NCI-H2196 treated with DMSO at 0.1 percent for 48 hours (cell line): Measurements from ENCODE around the gene PGP.
"Not testable (repeated sequence)": the region's sequence is repeated elsewhere in the genome, so short reads cannot be mapped to it uniquely, and the experiment has no call there.

ENCODE experiments used
- DNase-seq: peaks from one replicate; lab custom pipeline; 2025; ENCODE audit not compliant: unreplicated experiment; lab: John Stamatoyannopoulos, UW

PGP gene, protein sequence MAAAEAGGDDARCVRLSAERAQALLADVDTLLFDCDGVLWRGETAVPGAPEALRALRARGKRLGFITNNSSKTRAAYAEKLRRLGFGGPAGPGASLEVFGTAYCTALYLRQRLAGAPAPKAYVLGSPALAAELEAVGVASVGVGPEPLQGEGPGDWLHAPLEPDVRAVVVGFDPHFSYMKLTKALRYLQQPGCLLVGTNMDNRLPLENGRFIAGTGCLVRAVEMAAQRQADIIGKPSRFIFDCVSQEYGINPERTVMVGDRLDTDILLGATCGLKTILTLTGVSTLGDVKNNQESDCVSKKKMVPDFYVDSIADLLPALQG

DNA sequence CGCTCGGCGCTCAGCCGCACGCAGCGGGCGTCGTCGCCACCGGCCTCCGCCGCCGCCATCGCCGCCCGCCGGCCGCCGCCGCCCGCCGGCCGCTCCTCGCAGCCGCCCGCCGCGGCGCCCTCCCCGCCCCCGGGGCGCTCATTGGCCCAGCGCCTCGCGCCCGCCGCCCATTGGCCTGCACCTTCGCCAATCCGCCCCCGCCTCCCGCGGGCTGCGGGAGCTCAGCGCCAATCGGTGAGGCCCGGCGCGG is at the start of gene PGP:
Gene PGP, minus strand, starts transcription at position 122 of the 250 bp plus-strand sequence. Its CDS starts 63 bp downstream, at position 59.
- no peak for DNase-seq

DNA sequence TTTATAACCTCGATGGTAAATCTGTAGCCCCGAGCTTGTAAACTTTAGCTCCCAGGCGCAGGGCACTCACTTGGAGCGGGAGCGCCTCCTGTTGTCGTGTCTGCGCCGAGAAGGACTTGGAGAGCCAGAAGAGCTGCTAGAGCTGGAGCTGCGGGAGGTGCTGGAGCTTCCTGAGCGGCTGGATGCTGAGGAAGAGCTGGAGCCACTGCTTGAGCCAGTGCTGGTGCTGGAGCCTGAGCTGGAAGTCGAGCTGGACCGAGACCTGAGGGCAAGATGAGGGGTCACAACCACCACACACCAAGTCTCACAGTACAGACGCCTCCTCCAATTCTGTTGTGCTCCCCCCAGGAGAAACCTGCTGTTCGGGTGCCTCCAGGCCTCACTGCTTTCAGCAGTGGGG is 48.4 kb upstream of the PGP start:
- not testable (repeated sequence) for DNase-seq

DNA sequence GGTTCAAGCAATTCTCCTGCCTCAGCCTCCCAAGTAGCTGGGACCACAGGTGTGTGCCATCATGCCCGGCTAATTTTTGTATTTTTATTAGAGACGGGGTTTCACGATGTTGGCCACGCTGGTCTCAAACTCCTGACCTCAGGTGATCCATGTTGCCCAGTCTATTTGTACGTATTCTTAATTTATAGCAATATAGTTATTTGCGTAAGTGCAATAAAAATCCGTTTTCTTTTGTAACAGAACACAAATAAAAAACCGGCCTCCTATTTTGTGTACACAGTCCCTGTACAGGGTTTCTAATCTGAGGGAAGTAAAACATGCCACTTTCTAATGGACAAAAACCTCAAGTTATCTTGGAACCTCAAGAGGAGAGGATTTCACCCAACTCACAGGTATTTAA is 45.6 kb upstream of the PGP start:
- DNase-seq = no peak

DNA sequence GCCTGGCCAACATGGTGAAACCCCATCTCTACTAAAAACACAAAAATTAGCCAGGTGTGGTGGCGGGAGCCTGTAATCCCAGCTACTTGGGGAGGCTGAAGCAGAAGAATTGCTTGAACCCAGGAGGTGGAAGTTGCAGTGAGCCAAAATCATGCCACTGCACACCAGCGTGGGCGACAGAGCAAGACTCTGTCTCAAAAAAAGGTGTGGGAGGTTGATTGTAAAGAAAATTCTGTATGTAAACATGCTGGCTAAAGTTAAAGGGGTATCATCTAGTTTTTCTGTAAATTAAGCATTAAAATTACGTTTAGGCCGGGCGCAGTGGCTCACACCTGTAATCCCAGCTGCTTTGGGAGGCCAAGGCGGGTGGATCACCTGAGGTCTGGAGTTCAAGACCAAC is 43.9 kb upstream of the PGP start:
- DNase-seq = not testable (repeated sequence)

DNA sequence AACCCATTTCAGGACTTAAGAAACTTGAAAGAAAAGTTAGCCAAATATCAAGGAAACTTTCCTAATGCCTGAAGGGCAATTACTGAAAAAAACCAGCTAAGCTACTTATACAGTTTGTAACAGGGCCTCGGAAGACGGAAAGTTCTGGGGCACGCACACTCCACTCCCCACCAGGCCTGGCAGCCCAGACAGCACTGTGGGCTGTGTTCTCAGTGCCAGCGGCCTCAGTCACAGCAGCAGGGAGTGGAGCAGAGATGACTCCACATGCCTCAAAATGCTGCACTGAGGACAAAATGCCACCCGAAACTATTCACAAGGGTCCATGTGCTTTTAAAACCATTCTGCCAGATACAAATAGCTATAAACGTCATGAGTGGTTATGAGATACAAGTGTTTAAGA is 43.1 kb upstream of the PGP start:
- no peak for DNase-seq

DNA sequence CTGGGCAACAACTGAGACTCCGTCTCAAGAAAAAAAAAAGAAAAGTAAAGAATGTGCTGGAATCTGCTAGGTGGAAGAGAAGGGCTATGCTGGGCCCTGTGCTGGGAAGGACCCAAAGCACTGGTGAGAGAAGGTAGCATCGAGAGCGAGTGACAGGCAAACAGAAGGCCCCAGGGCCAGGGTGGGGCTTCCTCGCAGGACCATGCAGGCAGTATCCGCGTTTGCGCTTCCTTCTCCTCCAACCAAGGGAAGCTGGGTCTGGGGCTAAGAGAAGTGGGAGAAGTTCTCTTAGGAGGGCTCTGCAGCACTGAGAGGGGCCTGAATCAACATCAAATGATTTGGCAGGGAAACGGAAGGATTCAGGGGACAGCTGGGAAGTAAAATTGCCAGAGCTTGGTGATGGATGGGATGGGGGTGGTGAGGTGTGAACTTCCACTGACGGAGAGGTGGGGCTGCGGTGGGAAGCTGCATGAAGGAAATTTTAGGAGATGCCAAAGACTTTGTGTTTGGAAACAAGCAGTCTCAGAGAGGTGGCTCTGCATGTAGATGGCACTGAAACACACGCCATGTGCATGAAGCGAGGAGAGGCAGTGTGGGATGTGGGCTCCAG is 42.0 kb upstream of the PGP start:
- no peak for DNase-seq

DNA sequence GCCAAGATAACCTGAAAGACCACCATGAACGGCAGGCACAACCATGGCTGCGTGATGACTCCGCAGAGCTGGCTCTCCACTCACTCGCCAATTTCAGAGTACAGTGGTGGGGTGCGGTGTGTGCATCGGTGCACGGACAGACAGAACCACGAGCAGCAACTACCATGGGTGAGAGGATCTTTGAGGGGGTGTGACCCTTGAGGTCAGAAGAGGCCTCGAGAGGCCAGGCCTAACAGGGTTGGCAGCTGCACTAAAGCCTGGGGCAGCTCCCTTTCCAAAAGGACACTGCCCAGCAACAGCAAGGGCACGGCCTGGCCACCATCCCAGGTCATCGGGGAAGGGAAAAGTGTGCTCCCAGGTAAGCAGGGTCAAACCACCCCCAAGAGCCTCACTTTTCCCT is 38.7 kb upstream of the PGP start:
- DNase-seq = no peak

DNA sequence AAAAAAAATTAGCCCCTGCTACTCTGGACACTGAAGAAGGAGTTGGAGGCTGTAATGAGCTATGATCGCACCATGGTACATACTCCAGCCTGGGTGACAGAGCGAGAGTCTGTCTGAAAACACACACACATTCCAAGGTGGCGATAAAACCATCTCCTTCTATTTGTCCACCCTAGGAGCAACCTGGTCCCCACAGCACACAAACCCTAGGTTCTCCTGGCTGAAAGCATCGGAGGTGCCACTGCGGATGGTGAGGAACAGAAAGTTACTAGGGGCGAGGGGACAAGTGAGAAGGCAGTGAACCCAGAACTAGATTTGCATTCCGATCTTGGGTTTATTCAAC is 38.1 kb upstream of the PGP start:
- no peak for DNase-seq

DNA sequence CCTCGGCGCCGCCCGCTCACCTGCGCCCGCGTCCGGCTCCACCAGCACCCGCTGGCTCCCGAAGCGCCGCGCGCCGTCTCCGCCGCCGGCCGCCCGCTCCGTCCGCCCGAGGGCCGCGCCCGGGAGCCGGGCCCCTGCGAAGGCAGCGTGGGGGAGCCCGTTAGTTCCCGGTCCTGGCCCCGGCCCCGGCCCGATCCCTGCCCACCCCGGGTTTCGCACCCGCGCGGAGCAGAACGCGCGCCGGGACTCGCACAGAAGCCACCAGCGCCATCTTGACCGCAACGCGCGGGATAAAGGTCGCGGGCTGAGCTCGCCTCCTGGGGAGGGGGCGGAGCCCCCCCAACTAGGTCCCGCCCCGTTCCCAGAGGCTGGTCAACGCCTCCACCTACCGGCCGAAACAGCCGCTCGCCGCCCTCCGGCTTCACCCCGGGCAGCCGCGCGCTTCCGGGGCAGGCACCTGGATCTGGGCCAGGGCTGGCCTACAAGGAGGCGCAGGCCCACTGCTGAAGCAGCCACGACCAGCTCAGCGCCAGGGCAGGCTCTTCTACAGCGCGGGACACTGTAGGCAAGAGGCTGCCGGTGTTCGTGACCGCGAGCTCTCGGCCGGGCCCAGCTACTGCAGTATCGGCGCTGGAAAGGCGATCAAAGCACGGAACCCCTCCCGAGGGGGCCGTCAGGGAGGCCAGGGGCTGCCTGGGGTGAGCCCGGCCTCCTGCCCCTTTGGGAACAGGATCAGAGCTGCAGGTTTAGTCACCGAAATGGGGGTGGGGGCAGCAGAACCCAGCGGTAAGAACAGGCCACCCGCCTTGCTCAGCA is 36.9 kb upstream of the PGP start, which contains the start of gene ECI1:
Gene ECI1, minus strand, starts transcription at position 292 of the 816 bp plus-strand sequence. Its CDS starts 21 bp downstream, at position 271.
- DNase-seq = peak; percentile 92

DNA sequence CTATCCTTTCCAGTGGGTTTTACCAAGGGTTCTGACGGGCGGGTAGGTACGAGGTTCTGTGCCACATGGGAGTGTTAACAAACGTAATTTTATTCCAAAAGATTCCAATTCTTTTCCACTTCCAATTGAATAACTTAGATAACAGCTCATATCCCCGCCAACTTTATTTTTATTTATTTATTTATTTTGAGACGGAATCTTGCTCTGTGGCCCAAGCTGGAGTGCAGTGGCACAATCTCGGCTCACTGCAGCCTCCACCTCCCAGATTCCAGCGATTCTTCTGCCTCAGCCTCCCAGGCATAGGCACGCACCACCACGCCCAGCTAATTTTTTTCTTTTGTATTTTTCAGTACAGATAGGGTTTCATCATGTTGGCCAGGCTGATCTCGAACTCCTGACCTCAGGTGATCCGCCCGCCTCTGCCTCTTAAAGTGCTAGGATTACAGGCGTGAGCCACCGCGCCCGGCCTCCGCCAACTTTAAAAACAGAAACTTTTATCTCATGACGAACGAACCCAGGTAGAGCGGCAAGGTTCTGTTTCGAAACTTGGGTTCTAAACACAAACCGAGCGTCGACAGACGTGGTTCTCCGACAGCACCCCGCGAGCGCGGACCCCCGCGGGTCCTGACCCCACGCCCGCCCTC is 36.1 kb upstream of the PGP start:
- DNase-seq = no peak

DNA sequence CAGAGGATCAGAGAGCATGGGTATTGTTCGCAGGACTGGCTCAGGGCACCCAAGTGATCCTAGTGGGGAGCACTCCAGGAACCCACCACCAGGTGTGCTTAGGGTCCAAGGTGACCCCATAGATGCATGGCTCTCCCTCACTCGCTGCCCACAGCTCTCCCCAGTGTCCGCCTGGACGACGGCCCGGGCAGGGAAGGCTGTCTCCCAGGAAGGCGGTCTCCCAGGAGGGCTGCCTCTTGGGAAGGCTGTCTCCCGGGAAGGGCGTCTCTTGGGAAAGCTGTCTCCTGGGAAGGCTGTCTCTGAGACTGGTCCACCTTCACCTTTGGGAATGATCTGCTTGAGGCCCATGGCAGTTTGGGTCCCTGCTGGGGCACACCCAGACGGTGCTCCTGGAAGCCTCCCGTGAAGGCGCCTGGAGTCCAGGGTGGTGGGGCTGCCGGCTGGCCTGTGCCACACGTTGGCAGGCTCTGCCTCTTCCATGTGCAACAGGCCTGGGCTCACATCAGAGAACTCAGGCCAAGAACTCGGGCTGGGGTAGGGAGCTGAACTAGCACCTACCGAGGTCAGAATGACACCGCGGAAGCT is 31.8 kb upstream of the PGP start:
- no peak for DNase-seq

DNA sequence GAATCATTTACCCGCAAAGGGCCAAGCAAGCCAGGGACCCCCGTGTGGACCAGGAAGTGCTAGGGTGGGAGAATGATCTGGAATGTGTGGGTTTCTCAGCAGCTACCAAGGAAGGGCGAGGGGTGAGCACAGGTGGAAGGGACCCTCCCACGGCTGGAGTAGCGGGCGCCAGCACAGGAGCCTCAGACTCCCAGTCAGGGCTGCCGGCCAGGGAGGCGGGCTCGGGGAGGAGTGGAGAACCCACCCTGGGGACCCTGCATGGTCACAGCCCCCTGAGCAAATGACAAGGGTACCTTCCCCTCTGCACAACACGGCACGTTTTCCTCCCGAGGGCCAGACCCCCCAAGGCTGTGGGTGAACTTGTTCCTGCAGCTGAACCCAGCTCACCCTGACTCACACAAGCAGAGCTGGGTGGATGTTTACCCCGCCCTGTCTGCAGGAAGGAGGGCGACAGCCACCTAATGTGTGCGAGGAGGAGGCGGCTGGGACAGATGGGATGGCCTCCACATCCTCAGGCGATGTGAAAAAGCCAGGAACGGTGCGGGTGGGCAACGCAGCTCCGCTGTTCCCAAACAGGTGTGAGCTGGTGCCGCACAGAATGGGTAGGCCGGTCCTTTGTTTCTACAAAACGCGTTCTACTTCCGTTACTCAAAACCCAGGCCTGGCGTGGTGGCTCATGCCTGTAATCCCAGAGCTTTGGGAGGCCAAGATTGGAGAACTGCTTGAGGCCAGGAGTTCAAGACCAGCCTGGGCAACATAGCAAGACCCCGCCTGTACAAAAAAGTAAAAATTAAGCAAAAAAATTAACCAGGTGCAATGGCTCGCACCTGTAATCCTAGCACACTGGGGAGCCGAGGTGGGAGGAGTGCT is 30.5 kb upstream of the PGP start:
- no peak for DNase-seq

DNA sequence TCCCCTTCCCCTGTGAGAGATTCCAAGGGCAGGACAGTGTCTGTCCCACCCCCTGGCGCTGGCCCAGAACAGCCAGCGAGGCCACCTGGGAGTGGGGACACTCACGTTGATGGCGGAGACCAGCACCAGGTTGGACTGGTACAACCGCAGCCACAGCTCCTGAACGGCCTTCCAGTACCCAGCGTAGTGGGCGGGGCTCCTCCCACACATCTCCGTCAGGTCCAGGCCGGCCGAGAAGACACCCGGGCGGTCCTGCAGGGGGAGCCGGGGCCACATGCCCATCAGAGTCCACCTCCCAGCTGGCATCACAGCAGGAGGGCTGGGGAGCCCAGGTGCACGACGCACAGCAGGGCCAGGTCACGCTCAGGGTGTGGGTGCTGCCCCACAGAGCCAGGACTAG is 29.7 kb upstream of the PGP start:
- DNase-seq = no peak

DNA sequence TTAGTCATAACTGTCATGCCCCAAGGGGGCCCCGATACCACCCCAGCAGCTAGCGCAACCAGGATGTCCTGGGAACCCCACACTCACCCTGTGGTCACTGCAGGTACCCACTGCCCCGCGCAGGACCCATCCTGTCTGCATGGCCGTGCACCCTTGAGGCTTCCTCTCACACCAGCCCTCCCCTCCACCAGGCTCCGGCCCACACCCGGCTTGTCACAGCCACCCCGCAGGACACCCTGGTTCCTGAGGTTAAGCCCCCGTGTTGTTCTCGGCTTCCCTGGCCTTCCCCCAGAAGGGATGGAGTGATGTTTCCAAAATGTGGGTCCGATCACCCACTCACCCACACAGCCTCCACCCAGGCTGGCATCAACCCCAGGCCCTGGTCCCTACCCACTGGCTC is 29.1 kb upstream of the PGP start:
- DNase-seq = no peak

DNA sequence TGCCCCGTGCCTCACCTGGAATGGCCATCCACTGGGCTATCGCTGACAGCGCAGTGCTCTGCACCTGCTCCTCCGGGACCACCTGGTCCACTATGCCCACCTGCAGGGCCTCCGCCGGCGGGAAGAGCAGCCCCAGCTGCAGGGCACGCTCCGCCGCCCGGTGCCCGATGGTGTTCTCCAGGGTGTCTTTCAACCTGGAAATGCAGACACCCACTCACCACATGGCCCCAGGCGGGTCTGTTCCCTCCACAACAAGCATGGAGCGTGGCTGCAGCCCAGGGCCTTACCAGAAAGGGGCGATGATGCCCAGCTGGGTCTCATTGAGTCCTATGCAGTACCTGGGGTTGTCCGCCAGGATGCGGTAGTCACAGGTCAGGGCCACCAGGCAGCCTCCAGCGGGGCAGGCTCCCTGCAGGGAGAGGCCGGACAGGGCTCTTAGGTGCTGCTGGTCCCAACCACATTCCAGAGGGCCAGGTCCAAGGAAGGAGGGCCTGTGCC is 28.4 kb upstream of the PGP start:
- no peak for DNase-seq

DNA sequence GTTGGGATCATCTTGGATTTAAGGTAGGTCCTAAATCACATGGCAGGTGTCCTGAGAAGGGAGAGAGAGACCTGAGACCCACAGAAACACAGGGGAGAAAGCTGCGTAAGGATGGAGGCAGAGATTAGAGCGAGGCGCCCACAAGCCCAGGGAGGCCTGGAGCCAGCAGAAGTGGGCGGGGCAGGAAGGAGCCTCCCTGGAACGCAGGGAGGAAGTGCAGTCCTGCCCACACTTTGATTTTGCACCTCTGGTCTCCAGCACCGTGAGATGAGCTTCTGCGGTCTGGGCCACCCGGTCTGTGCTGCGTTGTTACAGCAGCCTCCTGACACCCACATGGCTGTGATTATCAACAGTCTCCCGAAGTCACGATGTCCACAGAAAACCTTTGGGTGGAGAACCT is 28.0 kb upstream of the PGP start:
- no peak for DNase-seq

DNA sequence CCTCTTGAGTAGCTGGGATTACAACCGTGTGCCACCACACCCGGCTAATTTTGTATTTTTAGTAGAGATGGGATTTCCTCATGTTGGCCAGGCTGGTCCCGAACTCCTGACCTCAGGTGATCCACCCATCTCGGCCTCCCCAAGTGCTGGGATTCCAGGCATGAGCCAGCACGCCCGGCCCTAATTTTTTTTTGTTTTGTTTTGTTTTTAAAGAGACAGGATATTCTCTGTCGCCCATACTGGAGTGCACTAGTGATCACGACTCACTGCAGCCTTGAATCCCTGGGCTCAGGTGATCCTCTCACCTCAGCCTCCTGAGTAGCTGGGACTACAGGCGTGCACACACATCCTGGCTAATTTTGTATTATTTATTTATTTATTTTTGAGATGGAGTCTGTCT is 25.7 kb upstream of the PGP start:
- not testable (repeated sequence) for DNase-seq

DNA sequence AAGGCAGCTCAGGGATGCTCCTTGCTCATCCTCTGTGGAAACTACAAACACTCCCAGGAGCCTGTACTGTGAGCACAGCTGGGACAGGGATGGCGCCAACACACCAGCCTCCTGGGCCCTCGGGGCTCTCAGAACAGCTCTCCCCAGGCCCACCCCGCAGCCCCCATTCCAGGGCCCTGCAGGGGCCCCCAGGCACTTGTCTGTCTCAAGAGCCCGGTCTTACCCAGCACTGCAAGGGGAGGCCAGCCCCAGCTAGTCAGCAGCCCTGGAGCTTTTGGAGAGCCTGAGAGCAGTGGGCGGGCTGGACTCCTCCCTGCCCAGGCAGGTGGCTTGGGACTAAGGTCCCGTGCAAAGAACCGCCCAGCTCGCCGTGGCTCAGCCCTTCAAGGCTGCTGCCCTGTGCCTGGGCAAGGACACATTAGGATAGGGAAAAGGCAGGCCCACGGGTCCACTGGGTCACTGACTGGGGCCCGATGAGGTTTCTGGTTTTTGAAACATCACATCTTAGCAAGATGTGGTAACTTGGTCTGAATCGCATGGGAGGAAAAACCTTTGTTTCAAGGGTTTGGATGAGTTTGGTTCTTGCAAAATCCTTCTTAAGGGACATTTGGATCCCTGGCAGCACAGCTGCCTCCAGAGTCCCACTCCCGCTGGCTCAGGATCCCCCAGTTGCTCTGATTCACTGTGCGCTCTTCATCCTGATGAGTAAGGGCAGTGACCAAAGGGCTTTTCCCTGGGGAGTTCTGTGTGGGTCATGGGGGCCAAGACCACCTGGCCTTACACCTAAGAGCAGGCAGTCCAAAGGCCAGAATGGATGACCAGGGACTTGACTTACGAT is 24.4 kb upstream of the PGP start:
- no peak for DNase-seq

DNA sequence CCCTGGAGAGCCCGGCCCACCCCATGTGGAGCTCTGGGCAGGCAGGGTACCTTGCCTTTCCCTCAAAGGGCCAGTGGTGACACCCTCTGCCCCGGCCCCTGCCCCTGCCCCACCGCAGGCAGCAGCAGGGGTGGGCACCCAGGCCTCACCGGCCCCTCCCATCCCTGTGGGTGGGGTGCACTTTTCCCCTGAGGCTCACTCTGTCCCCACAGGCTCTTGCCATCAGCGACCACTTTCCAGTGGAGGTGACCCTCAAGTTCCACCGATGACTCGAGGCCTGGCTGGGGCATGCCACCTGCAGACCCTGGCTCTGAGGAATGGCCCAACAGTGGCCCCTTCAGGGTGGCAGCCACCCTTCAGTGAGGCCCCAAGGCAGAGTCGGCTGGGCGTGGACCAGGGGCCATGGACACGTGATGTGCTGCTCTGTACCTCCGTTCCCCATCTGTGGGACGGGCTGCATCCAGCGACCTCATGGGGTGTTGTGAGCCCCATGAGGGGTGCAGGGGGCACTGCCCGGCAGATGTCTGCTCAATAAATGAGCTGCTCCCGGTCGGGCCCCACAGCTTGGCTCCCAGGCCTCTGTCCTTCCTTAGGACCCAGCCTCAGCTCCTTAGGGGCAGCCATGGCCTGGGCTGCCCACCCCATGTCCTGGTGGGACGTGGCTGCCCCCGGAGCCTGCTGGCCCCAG is 23.7 kb upstream of the PGP start:
- no peak for DNase-seq
